Measurements from ENCODE around the gene IQGAP3. TPM values are rescaled to one million over a fixed set of nuclear protein-coding genes. Genes with fewer than 3 reads are reported as not detected.

Gene IQGAP3
- total RNA-seq, 1 donor from 2014 or later = 4.6 TPM

- DNase-seq (ENCODE audit: low spot score) = no peak
Measured at GRCh38 chr1:156497743-156498431, 74.5 kb downstream of the IQGAP3 start.

- DNase-seq (ENCODE audit: low spot score) = no peak
Measured at GRCh38 chr1:156497078-156497742, 75.2 kb downstream of the IQGAP3 start.

DNA sequence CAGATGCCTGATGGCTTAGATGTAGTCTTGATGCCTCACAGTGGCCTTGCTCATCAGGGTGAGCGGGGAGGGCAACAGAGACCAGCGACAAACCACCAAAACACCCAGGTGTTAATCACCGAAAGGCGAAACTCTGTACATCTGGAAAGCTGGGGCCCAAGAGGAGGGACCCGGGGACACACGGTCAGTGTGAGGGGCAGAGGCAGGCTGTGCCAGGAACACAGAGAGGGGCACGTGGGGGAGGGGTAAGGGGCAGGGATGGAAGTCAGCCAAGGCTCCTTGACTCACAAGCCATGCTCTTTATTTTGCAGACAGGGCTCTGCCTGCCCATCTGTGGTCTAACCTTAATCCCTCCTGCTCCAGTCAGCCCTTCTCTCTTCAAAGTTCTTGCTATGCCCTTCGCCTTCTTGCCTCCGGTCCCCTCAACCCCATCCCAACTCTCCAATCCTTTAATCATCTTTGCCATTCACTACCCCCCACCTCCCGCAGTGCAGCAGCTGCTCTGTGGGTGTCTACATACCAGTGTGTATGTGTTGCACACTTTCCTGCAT lies 76.1 kb downstream of the IQGAP3 start:
- DNase-seq (ENCODE audit: low spot score) = no peak

DNA sequence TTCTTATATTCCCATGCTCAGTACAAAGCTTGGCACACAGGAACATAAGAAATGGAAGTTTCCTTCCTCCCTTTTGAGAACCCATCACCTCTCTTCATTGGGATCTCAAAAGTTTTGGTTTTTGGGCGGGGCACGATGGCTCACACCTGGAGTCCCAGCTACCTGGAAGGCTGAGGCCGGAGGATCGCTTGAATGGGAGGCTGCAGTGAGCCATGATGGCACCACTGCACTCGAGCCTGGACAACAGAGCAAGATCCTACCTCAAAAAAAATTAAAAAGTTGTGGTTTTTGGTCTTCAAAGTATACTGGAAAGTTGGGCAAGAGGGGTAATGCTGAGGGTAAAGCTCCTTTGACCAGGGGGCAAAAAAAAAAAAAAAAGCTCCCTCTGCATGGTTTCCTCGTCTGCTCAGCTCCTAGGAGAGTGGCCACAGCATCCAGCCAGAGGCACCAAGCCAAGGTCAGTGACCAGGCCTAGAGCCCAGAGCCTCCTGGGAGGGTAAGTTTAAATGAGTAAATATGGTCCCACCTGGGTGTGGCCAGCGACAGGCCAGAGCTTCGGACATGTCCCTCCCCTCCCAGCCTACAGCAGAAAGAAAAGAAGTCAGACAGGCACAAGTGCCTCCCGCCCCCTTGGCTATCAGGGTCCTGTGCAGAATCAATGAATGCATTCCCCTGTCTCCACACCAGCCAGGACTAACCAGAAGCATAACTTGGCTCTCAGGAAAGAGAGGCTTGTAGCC lies 76.8 kb downstream of the IQGAP3 start:
- no peak for DNase-seq (ENCODE audit: low spot score)

DNA sequence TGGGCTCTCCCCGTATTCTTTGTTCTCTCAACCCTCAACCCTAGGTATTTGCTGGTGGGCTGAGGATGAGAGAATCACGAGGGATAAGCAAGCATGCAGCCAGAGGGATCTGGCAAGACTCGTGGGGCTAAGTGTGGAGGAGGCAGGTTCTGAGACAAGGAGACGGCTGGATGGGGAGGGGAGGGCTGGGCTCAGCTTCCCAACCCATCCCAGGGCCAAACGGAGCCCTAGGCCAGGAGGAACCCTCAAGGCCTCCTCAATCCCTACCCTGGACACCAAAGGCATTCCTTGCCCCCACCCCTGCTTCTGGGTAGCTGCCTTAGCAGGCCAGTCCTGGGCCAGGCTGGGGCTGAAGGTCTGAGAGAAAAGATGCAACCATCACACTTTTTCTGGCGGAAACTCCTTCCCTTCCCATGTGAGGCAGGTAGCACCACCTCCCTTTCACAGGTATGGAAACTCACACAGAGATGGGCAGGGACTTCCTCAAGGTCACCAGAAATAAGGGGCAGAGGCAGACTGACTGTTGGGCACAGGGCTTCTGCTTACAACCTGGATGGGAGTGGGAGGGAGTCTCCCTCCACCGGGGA lies 78.0 kb downstream of the IQGAP3 start:
- DNase-seq (ENCODE audit: low spot score) = no peak

- no peak for DNase-seq (ENCODE audit: low spot score)
Measured at GRCh38 chr1:156493742-156494141, 78.6 kb downstream of the IQGAP3 start.

DNA sequence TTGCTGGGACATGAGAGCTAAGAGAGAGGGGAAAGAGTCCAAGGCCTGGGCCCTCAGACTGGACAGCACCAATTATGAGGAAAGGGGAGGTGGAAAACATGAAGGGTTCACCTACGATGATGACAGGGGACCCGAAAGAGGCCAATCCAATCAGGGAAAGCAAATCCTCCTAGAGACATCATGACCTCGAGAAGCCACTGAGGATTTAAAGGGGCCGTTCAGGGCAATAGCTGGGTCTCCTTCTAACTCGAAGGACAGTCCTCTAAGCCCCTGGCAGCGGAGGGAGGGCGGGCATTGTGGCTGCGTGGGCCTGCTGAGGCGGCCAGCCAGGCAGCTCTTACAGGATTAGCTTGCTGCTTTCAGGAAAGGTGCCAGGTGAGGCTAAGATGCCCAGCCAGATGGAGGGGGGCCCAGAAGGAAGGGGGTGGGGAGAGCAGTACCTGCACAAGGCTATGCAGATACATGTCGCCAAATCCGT lies 79.2 kb downstream of the IQGAP3 start:
- DNase-seq (ENCODE audit: low spot score) = no peak

- DNase-seq (ENCODE audit: low spot score) = no peak
Measured at GRCh38 chr1:156492591-156493080, 79.7 kb downstream of the IQGAP3 start.

GRCh38 chr1:156492013-156492590 lies 80.3 kb downstream of the IQGAP3 start:
- DNase-seq (ENCODE audit: low spot score) = no peak

- DNase-seq (ENCODE audit: low spot score) = no peak
Measured at GRCh38 chr1:156491151-156491949, 81.0 kb downstream of the IQGAP3 start.

- no peak for DNase-seq (ENCODE audit: low spot score)
Measured at GRCh38 chr1:156490401-156491032, 81.8 kb downstream of the IQGAP3 start.

GRCh38 chr1:156489935-156490293 lies 82.5 kb downstream of the IQGAP3 start:
- no peak for DNase-seq (ENCODE audit: low spot score)

GRCh38 chr1:156489166-156489934 lies 83.0 kb downstream of the IQGAP3 start:
- DNase-seq (ENCODE audit: low spot score) = no peak

GRCh38 chr1:156488566-156489165 lies 83.7 kb downstream of the IQGAP3 start:
- DNase-seq (ENCODE audit: low spot score) = no peak

DNA sequence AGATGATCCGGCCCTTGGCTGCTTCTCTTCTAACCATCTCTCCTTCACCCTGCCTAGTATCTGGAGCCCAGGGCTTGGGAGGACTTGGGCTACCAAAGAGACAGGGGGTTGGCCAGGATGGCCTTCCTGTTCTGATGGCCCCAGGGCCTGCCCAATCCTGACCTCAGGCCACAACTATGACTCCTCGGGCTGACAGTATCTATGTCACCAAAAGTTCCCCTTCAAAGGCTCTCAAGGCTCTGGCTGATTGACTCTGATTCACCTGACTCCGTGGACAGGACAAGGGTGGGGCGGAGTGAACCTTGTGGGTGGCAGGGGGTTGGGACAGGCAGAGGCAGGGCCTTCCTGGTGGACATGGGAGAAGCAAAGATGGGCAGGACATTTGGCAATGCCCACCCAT lies 84.5 kb downstream of the IQGAP3 start:
- no peak for DNase-seq (ENCODE audit: low spot score)

DNA sequence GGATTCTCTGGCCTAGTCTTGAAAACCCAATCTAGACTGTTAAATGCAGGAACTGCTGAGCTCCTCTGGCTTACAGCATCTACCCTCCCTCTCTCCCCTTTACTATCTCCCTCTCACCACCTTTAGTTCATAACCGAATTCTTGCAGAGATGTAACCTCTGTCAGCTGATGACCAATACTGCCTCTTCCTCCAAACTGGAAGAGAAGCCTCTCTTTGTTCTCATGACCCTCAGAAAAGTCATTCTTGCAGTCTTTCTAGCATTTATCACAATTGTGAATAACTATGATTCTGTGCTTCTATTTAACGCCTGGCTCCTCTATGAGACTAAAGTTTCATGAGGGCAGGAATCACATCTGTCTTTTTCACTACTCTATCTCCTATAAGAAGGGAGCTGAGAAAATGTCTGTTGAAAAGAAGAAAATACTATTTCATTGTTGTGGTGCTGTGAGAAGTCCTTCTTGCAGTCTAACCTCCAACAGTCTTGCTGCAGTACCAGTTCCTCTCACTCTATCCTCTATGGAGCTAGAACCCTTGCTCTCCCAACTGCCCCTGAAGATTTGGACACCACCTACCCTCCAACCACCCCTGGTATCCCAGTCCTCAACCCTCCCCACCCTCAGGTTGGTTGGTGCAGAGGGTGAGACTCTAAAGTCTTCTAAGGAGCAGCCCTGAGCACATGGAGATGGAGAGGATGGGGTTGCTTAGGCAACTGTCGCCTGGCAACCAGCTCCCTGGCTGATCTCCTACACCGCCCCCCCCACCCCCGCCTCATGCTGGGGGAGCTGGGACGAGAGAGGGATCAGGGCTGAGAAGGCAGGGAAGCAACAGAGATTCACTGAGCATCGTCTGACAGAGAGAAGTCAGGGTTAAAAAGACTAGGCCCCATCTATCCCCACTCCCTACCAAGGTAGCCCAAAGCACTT lies 85.7 kb downstream of the IQGAP3 start:
- DNase-seq (ENCODE audit: low spot score) = no peak

DNA sequence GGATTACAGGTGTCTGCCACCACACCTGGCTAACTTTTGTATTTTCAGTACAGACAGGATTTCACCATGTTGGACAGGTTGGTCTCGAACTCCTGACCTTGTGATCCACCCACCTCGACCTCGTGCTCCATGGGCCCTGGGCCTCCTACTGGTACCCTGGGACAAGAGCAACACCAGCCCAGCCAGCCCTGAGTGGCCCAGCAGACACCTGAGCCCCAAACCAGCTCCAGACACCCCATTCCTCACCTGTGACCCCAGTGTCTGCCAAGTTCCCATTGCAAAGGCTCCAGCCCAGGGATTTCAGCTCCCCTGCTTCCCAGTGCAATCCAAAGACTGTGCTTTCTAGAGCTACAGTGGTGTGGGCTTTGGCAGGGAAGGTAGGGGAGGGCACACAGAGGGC lies 86.4 kb downstream of the IQGAP3 start:
- no peak for DNase-seq (ENCODE audit: low spot score)

Data from umbilical cord (tissue), 2 donors.